ENCODE measurements around the gene SLC18B1.

SLC18B1 gene

DNA sequence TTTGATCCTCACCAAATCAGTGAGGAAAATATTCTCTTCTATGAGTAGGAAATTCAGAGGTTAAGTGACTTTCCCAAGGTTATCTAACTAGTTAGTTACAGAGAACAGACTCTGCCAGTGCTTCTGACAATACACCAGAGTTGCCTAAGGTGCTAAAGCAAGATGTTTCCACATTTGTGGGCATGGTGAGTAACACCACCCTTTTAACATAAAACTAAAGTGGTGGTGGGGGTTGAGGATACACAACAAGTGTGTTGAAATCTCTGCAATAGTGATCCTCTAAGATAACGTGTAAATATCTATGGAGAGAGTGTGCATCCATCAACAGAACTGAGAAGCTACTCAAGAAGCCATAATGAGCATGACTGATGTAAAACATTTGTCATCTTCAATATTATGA is 52.4 kb downstream of the SLC18B1 start:
- no peak for DNase-seq (ENCODE audit: low read depth in 2 of 2)

DNA sequence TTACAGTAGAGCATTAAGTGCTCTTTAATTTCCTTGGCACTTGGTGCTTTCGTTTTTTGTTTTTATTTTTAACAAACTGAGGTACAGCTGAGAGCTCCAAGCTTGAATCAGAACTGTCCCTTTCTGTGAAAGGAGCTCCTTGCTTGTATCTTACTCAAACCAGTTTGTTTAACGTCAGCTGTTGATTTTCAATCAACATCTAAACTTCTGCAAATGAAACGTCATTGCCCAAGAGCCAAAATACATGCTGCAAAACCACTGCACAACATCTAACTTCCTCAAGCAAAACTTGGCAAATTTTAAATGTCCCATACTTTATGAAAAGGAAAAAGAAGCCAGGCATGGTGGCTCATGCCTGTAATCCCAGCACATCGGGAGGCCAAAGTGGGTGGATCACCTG is 55.9 kb downstream of the SLC18B1 start:
- no peak for DNase-seq (ENCODE audit: low read depth in 2 of 2)

DNA sequence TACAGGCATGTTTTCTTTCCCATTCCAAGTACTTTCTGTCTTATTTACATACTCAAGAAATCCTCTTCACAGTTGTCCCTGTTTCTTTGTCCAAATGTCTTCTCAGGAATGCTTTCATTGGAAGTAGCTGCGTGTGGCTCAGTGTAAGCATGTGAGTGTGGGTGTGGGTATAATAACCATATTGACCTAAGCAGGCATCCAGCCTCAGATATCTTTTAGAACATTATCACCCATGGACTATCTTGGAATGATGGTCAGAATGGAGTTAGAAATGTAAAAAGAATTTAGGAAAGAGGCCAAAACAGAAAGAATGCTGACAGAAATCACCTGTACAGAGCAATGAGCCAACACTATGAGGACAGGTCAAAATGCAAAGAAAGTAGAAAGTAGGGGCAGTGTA is 57.2 kb downstream of the SLC18B1 start:
- DNase-seq (ENCODE audit: low read depth in 2 of 2): no peak

- DNase-seq (ENCODE audit: low read depth in 2 of 2): no peak
Observed at GRCh38 chr6:132736239-132736638, 62.2 kb downstream of the SLC18B1 start.

GRCh38 chr6:132734694-132735236 is 63.7 kb downstream of the SLC18B1 start:
- no peak for DNase-seq (ENCODE audit: low read depth in 2 of 2)

GRCh38 chr6:132733814-132734213 is 64.6 kb downstream of the SLC18B1 start:
- no peak for DNase-seq (ENCODE audit: low read depth in 2 of 2)

DNA sequence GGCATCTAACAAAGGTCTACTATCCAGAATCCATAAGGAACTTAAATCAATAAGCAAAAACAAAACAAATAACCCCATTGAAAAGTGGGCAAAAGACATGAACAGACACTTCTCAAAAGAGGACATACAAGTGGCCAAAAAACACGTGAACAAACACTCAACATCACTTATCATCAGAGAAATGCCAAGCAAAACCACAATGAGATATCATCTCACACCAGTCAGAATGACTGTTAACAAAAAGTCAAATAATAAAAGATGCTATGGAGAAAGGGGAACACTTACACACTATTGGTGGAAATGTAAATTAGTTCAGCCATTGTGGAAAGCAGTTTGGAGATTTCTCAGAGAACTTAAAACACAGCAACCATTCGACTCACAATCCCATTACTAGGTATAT is 65.2 kb downstream of the SLC18B1 start:
- no peak for DNase-seq (ENCODE audit: low read depth in 2 of 2)

- no peak for DNase-seq (ENCODE audit: low read depth in 2 of 2)
Observed at GRCh38 chr6:132731086-132731485, 67.4 kb downstream of the SLC18B1 start.

- DNase-seq (ENCODE audit: low read depth in 2 of 2): no peak
Observed at GRCh38 chr6:132730560-132730959, 67.9 kb downstream of the SLC18B1 start.

DNA sequence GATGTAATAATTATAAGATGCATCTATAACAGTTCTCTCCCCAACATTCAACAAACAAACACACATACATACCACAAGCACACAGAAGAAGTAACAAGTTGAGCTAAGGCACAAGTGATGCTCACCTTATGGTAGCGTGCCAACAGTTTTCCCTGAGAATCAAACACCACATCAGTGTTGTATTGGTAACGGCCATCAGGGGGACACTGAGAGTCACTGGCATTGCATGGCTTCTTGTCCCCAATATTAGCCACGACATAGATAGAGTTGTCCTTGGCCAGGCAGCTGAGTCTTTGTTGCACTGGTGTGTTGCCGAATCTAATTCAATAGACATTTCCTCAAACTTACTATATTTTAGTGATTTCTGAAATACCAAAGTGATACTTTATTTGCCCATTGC is 69.8 kb downstream of the SLC18B1 start:
- no peak for DNase-seq (ENCODE audit: low read depth in 2 of 2)

DNA sequence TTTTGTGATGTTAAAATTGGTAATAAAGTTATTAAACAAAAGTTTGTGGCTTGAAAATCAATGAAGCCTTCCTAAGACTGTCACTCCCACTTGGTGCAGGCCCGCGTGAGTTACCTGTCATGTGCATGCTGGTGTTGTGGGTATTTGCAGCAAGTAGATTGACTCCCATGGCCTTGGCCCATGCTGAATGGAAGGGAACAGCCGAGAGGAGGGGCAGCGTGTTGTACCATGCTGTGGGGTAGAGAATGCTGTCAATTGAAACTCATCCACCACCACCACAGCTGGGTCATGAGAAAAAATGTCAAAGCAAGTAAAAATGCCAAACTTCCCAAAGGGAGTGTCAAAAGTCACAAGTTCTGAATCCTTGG is 71.8 kb downstream of the SLC18B1 start:
- DNase-seq (ENCODE audit: low read depth in 2 of 2): no peak

- DNase-seq (ENCODE audit: low read depth in 2 of 2): no peak
Observed at GRCh38 chr6:132725947-132726607, 72.4 kb downstream of the SLC18B1 start.

GRCh38 chr6:132725471-132725870 is 73.0 kb downstream of the SLC18B1 start:
- no peak for DNase-seq (ENCODE audit: low read depth in 2 of 2)

DNA sequence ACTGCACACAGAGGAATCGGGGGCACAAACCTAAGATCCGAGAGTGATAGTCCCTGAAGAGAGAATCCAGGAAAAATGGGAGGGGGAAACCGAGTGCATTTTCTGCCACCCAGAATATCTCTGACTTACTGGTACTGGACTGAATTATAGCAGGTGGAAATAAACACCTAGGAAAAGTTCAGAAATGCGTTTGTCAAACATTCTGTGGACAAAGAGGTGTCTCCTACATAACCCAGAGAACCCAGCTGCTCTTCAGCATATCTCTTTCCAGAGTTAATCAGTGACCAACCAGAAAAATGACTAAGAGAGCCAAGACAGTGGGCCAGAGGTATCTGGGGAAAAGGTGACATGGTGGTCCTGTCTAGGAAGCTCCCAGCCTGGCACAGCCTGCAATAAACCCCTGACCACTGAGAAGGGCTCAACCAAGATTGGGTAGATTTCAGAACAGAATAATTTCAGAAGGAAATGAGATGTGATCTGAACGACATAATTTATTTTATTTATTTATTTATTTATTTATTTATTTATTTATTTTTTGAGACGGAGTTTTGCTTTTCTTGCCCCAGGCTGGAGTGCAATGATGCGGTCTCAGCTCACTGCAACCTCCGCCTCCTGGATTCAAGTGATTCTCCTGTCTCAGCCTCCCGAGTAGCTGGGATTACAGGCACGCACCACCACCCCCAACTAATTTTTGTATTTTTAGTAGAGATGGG is 78.5 kb downstream of the SLC18B1 start:
- DNase-seq (ENCODE audit: low read depth in 2 of 2): no peak

Measured in stimulated activated CD4-positive, alpha-beta T cell treated with anti-CD3 and anti-CD28 coated beads, Interleukin-4, amount 100 ng/mL, for 48 hours (primary cell).